Type B pancreatic cell (in vitro differentiated cells): ENCODE data around the gene FAM234B. TPM values are rescaled to one million over a fixed set of nuclear protein-coding genes. Genes with fewer than 3 reads are reported as not detected.
A peak's percentile ranks its signal among the peaks of the same experiment; 100 is the strongest.

Source experiments
- DNase-seq: peaks from one replicate; pipeline ENCODE4 v3.0.0; 2021; ENCODE audit warnings: mixed read lengths; ENCODE audit not compliant: unreplicated experiment; ENCODE audit errors: extremely low spot score
- H3K27ac Mint-ChIP-seq: 2 replicates; pipeline ENCODE4 v1.8.0; 2021; ENCODE audit warnings: mild to moderate bottlenecking, mixed read lengths
- H3K27me3 Mint-ChIP-seq: 2 replicates; pipeline ENCODE4 v1.8.0; 2021; ENCODE audit warnings: mixed read lengths
- H3K36me3 Mint-ChIP-seq: 2 replicates; pipeline ENCODE4 v1.8.0; 2021; ENCODE audit warnings: mixed read lengths
- H3K4me1 Mint-ChIP-seq: one replicate; pipeline ENCODE4 v1.8.0; 2021; ENCODE audit warnings: mixed read lengths; ENCODE audit not compliant: unreplicated experiment
- H3K4me3 Mint-ChIP-seq: 2 replicates; pipeline ENCODE4 v1.8.0; 2021; ENCODE audit warnings: mild to moderate bottlenecking, mixed read lengths
- H3K9me3 Mint-ChIP-seq: 2 replicates; pipeline ENCODE4 v1.8.0; 2021; ENCODE audit warnings: mixed read lengths
- CTCF ChIP-seq: fragments of 200-600 bp; sonication (generic); conservative IDR thresholded peaks from 2 replicates; pipeline ENCODE4 v1.5.0; 2021; ENCODE audit warnings: antibody characterized with exemption, mild to moderate bottlenecking
- total RNA-seq: library from RNA; stranded (reverse); gene quantifications from 2 replicates; pipeline ENCODE4 v1.2.1, GENCODE V29; 2021; ENCODE audit warnings: low replicate concordance

The FAM234B gene
- total RNA-seq, 1 donor from 2014 or later, result 11.9 TPM

- Mint-ChIP-seq H3K36me3 (peaks cover 69% of the 10 kb centered on the region), H3K27me3 (no peaks in the 10 kb centered on the region), H3K9me3 (no peaks in the 10 kb centered on the region), H3K4me3 (no peak overlapping the region), H3K4me1 (peaks cover 5% of the 10 kb centered on the region), H3K27ac (peak overlapping the region; percentile 19)
- no peak for DNase-seq
- TF ChIP-seq CTCF, result no peak
Measured at GRCh38 chr12:13071305-13072280, 27.4 kb downstream of the FAM234B start.

- Mint-ChIP-seq H3K27me3 (no peaks in the 10 kb centered on the region), H3K27ac (no peak overlapping the region), H3K4me1 (peaks cover 5% of the 10 kb centered on the region), H3K9me3 (no peaks in the 10 kb centered on the region), H3K36me3 (peaks cover 66% of the 10 kb centered on the region), H3K4me3 (no peak overlapping the region)
- no peak for TF ChIP-seq CTCF
- no peak for DNase-seq
Measured at GRCh38 chr12:13073173-13073572, 29.0 kb downstream of the FAM234B start.

- Mint-ChIP-seq H3K27me3 (no peaks in the 10 kb centered on the region), H3K9me3 (no peaks in the 10 kb centered on the region), H3K4me3 (no peak overlapping the region), H3K4me1 (peaks cover 5% of the 10 kb centered on the region), H3K27ac (no peak overlapping the region), H3K36me3 (peaks cover 53% of the 10 kb centered on the region)
- no peak for TF ChIP-seq CTCF
- DNase-seq, result no peak
Measured at GRCh38 chr12:13074396-13075117, 30.4 kb downstream of the FAM234B start.

- Mint-ChIP-seq H3K27me3 (no peaks in the 10 kb centered on the region), H3K27ac (no peak overlapping the region), H3K4me3 (no peak overlapping the region), H3K36me3 (peaks cover 56% of the 10 kb centered on the region), H3K9me3 (no peaks in the 10 kb centered on the region), H3K4me1 (peaks cover 5% of the 10 kb centered on the region)
- DNase-seq, result no peak
- no peak for TF ChIP-seq CTCF
Measured at GRCh38 chr12:13075118-13075480, 30.9 kb downstream of the FAM234B start.

GRCh38 chr12:13075786-13076570 lies 31.8 kb downstream of the FAM234B start:
- no peak for DNase-seq
- no peak for TF ChIP-seq CTCF
- H3K4me3 Mint-ChIP-seq, result no peak overlapping the region
- H3K9me3 Mint-ChIP-seq, result no peaks in the 10 kb centered on the region
- H3K4me1 Mint-ChIP-seq, result peaks cover 5% of the 10 kb centered on the region
- peaks cover 60% of the 10 kb centered on the region for H3K36me3 Mint-ChIP-seq
- no peak overlapping the region for H3K27ac Mint-ChIP-seq
- no peaks in the 10 kb centered on the region for H3K27me3 Mint-ChIP-seq
